Sigmoid colon (tissue), 7 donors: ENCODE data around the gene GNB4. TPM values are rescaled to one million over a fixed set of nuclear protein-coding genes. Genes with fewer than 3 reads are reported as not detected.

Source experiments
- DNase-seq: peaks from one replicate; pipeline ENCODE4 v3.0.0-alpha.2; 2019
- H3K27ac ChIP-seq, 4 donors: fragments of 200-600 bp; sonication (generic); one replicate each; pipeline ENCODE4 v1.5.1; 2016 to 2019; ENCODE audit warnings: mild to moderate bottlenecking in 1 of 4
- H3K27me3 ChIP-seq, 3 donors: fragments of 200-600 bp; sonication (generic); one replicate each; pipeline ENCODE4 v1.5.1; 2019; ENCODE audit warnings: mild to moderate bottlenecking in 1 of 3
- H3K36me3 ChIP-seq, 4 donors: fragments of 200-600 bp; sonication (generic); one replicate each; pipeline ENCODE4 v1.5.1; 2016 to 2019
- H3K4me1 ChIP-seq, 4 donors: fragments of 200-600 bp; sonication (generic); one replicate each; pipeline ENCODE4 v1.5.1; 2017 to 2019
- H3K4me3 ChIP-seq, 4 donors: fragments of 200-600 bp; sonication (generic); one replicate each; pipeline ENCODE4 v1.5.1; 2017 to 2019; ENCODE audit warnings: mild to moderate bottlenecking in 2 of 4, moderate library complexity in 1 of 4
- H3K9me3 ChIP-seq, 4 donors: fragments of 200-600 bp in 3 of 4; sonication (generic) in 3 of 4; one replicate each; pipeline versions ENCODE4 v1.5.1 to v1.6.1; 2013 to 2019
- CTCF ChIP-seq, 4 experiments: fragments of 450-650 bp in 3 of 4; fragments of 200-600 bp in 1 of 4; IDR thresholded peaks; one replicate each; pipeline ENCODE4 v1.5.1; 2016 to 2019; ENCODE audit warnings: antibody characterized with exemption in 4 of 4, mild to moderate bottlenecking in 3 of 4, moderate library complexity in 2 of 4
- EP300 ChIP-seq, 4 donors: sonication (generic); formaldehyde crosslinking; IDR thresholded peaks; one replicate each; pipeline ENCODE4 v1.6.1; 2017; ENCODE audit warnings: antibody characterized with exemption in 4 of 4
- POLR2A ChIP-seq, 2 donors: fragments of 450-650 bp; IDR thresholded peaks; one replicate each; pipeline ENCODE4 v1.6.1; 2016; ENCODE audit warnings: antibody characterized with exemption in 2 of 2, mild to moderate bottlenecking in 2 of 2, moderate library complexity in 2 of 2
- POLR2AphosphoS5 ChIP-seq, 4 donors: sonication (generic); formaldehyde crosslinking; IDR thresholded peaks; one replicate each; pipeline ENCODE4 v1.6.1; 2017; ENCODE audit warnings: antibody characterized with exemption in 4 of 4
- WGBS, 2 donors: extraction: QIAGEN DNeasy Blood & Tissue Kit; methylation state at CpG; one replicate each; pipeline ENCODE4 v1.1.7; 2013; 5-methylcytosine and 5-hydroxymethylcytosine counted together
- intact Hi-C: fragments of 100-400 bp; cut with DNase I; formaldehyde crosslinking; loops from one replicate; pipeline ENCODE4 v1.15.1; 2023
- polyA plus RNA-seq, 3 donors: library from polyadenylated mRNA; stranded (reverse); fragments of 200-250 nt; gene quantifications; one replicate each; pipeline ENCODE4 v1.2.3, GENCODE V29; 2013
- total RNA-seq, 4 donors: library from RNA; depleted of rRNA; stranded (reverse); fragments of >200 nt; gene quantifications; one replicate each; pipeline ENCODE4 v1.1.0, GENCODE V29; 2016
- donor health status: healthy with polysubstance abuse.
- donor health status: Bipolar disorder and iron deficiency.
- donor health status: healthy.

The GNB4 gene
- total and polyA plus RNA-seq, 7 donors: 3.6 to 44.3 (median 32.5) TPM

GRCh38 chr3:179375091-179375999 is 75.9 kb downstream of the GNB4 start:
- no peak overlapping the region for H3K27ac ChIP-seq
- H3K4me3 ChIP-seq: no peak overlapping the region
- no peaks in the 10 kb centered on the region for H3K27me3 ChIP-seq
- no peak for DNase-seq
- no peaks in the 10 kb centered on the region for H3K4me1 ChIP-seq
- intact Hi-C loops: no loop called here
- peaks cover 5 to 73% (median 11%) of the 10 kb centered on the region in 4 donors for H3K36me3 ChIP-seq
- WGBS, 2 donors: 92% methylated on average over 12 of the region's 12 CpGs
- no peaks in the 10 kb centered on the region for H3K9me3 ChIP-seq
- TF ChIP-seq POLR2A (IDR thresholded peaks at IDR 0.05): no peak
- TF ChIP-seq EP300 (IDR thresholded peaks at IDR 0.05): no peak
- no peak for TF ChIP-seq POLR2AphosphoS5 (IDR thresholded peaks at IDR 0.05)
- TF ChIP-seq CTCF (IDR thresholded peaks at IDR 0.05): no peak

GRCh38 chr3:179373938-179374337 is 77.3 kb downstream of the GNB4 start:
- H3K36me3 ChIP-seq: peaks cover 2 to 71% (median 7%) of the 10 kb centered on the region in 4 donors
- TF ChIP-seq EP300 (IDR thresholded peaks at IDR 0.05) (no peak), CTCF (IDR thresholded peaks at IDR 0.05) (no peak), POLR2AphosphoS5 (IDR thresholded peaks at IDR 0.05) (no peak), POLR2A (IDR thresholded peaks at IDR 0.05) (no peak)

GRCh38 chr3:179369621-179370020 is 81.6 kb downstream of the GNB4 start:
- Histone ChIP-seq H3K9me3 (no peaks in the 10 kb centered on the region), H3K4me1 (no peaks in the 10 kb centered on the region), H3K36me3 (peaks cover 0 to 71% (median 24%) of the 10 kb centered on the region in 4 donors), H3K4me3 (no peak overlapping the region), H3K27me3 (no peaks in the 10 kb centered on the region), H3K27ac (no peak overlapping the region)
- intact Hi-C loops: no loop called here
- DNase-seq: no peak
- 91 to 100% methylated on average over 1 of the region's 1 CpG for WGBS, 2 donors
- TF ChIP-seq POLR2AphosphoS5 (IDR thresholded peaks at IDR 0.05) (no peak), POLR2A (IDR thresholded peaks at IDR 0.05) (no peak), EP300 (IDR thresholded peaks at IDR 0.05) (no peak), CTCF (IDR thresholded peaks at IDR 0.05) (no peak)

More at GRCh38 chr3:179373938-179374337, 77.3 kb downstream of the GNB4 start:
- DNase-seq: no peak
- Histone ChIP-seq H3K4me1 (no peaks in the 10 kb centered on the region), H3K4me3 (no peak overlapping the region), H3K27me3 (no peaks in the 10 kb centered on the region), H3K9me3 (no peaks in the 10 kb centered on the region), H3K27ac (no peak overlapping the region)
- 97 to 99% methylated on average over 6 of the region's 6 CpGs for whole genome bisulfite sequencing, 2 donors
- intact Hi-C loops: no loop called here

DNA sequence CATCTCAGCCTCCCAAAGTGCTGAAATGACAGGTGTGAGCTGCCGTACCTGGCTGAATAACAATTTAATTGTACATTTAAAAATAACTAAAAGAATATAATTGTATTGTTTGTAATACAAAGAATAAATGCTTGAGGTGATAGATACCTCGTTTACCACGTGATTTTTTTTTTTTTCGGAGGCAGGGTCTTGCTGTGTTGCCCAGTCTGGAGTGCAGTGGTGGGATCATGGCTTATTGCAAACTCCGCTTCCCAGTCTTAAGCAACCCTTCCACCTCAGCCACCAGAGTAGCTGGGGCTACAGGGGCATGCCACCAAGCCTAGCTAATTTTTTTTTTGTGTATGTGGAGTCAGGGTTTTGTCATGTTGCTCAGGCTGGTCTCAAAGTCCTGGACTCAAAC is 87.9 kb downstream of the GNB4 start:
- Histone ChIP-seq H3K36me3 (peaks cover 10 to 98% (median 43%) of the 10 kb centered on the region in 4 donors), H3K27me3 (no peaks in the 10 kb centered on the region), H3K4me1 (no peaks in the 10 kb centered on the region), H3K4me3 (no peak overlapping the region), H3K9me3 (no peaks in the 10 kb centered on the region), H3K27ac (no peak overlapping the region)
- TF ChIP-seq EP300 (IDR thresholded peaks at IDR 0.05) (no peak), POLR2AphosphoS5 (IDR thresholded peaks at IDR 0.05) (no peak), POLR2A (IDR thresholded peaks at IDR 0.05) (no peak), CTCF (IDR thresholded peaks at IDR 0.05) (no peak)
- WGBS, 2 donors: 96% methylated on average over 5 of the region's 5 CpGs
- DNase-seq: no peak
- intact Hi-C loops: no loop called here
